Sigmoid colon (tissue), 4 donors: ENCODE results near the gene CTBP2.

Experiments
- EP300 ChIP-seq, 4 donors: sonication (generic); formaldehyde crosslinking; IDR thresholded peaks; one replicate each; pipeline ENCODE4 v1.6.1; 2017; ENCODE audit warnings: antibody characterized with exemption in 4 of 4
- POLR2A ChIP-seq, 2 donors: fragments of 450-650 bp; IDR thresholded peaks; one replicate each; pipeline ENCODE4 v1.6.1; 2016; ENCODE audit warnings: antibody characterized with exemption in 2 of 2, mild to moderate bottlenecking in 2 of 2, moderate library complexity in 2 of 2
- TF ChIP-seq, protein P1 (sequence below), 4 experiments: fragments of 450-650 bp in 3 of 4; fragments of 200-600 bp in 1 of 4; IDR thresholded peaks; one replicate each; pipeline ENCODE4 v1.5.1; 2016 to 2019; ENCODE audit warnings: antibody characterized with exemption in 4 of 4, mild to moderate bottlenecking in 3 of 4, moderate library complexity in 2 of 4

DNA sequence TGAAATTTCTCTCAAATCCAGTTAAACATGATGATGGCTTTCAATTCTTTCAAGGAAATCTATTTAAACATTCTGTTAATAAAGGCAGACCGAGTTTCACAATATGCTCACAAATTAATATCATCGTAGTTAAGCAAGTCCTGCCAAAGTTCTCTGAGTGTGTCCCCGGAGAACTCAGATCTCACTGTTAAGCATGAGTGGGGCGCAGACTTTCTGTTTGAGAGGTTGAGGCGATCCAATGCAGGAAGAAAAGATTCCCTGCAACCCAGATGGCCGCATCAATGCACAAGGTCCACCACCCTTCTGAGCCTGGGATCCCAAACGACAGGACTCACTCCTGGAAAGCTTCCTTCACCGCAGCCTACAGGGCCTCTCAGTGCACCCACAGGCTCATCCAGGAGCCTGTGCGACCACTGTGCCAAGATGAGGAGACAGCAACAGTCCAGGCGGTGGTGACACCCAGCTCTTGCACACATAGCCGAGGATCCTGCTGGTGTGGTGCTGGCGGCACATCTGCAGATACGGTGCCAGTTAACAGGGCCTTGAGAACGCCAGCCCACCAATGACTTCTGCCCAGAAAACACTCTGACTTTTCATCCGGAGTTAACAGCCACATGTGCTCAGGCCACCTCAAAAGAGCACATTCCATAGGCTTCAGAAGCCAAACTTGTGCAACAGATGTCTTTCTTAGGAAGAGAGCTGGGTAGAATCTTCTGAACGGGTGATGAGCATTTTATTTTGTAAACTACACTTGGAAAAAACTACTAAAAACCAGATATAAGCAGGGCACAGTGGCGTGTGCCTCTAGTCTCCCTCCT, 116.3 kb downstream of the CTBP2 start:
- TF ChIP-seq POLR2A (IDR thresholded peaks at IDR 0.05) = no peak
- TF ChIP-seq EP300 (IDR thresholded peaks at IDR 0.05) = no peak
- TF ChIP-seq, protein P1, sequence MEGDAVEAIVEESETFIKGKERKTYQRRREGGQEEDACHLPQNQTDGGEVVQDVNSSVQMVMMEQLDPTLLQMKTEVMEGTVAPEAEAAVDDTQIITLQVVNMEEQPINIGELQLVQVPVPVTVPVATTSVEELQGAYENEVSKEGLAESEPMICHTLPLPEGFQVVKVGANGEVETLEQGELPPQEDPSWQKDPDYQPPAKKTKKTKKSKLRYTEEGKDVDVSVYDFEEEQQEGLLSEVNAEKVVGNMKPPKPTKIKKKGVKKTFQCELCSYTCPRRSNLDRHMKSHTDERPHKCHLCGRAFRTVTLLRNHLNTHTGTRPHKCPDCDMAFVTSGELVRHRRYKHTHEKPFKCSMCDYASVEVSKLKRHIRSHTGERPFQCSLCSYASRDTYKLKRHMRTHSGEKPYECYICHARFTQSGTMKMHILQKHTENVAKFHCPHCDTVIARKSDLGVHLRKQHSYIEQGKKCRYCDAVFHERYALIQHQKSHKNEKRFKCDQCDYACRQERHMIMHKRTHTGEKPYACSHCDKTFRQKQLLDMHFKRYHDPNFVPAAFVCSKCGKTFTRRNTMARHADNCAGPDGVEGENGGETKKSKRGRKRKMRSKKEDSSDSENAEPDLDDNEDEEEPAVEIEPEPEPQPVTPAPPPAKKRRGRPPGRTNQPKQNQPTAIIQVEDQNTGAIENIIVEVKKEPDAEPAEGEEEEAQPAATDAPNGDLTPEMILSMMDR (IDR thresholded peaks at IDR 0.05) = no peak
